ENCODE data around the gene PAX5.

Gene PAX5

DNA sequence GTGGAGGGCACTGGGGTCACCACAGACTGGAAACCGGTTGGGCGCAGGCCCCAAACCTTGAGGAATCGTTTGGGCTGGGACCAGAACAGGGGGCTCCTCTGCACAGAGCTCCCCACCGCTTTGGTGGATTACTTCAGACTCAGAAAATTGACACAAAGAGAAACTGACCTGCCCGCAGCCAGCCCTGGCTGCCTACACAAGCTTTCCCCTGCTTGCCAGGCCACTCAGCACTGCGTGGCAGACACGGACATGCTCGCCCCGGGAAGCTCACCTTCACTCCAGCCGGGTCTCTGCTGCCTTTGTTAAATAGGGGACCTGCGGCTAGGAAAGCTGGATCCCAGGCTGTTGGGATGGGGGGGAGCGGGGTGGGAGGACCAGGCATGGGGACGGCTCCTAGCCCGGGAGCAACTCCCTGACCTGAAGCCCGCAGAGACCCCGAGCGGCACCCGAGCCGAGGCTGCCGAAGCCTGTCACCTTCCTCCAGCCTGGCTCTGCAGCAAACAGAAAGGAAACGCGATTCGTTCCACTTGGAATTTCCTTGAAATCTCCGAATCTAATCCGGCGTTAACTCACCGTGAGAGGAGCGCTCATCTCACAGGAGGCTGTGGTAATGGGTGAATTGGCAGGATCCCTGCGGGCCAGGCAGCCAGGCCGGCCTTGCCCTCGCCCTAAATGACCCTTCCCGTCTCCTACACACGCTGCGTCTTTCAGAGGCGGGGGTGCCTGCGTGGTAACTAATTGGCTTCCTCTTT, 8.8 kb downstream of the PAX5 start:
- peak; percentile 23 for DNase-seq (ENCODE audit: low read depth, low spot score)

GRCh38 chr9:37017546-37017945, 16.5 kb downstream of the PAX5 start:
- no peak for DNase-seq (ENCODE audit: low read depth, low spot score)

DNA sequence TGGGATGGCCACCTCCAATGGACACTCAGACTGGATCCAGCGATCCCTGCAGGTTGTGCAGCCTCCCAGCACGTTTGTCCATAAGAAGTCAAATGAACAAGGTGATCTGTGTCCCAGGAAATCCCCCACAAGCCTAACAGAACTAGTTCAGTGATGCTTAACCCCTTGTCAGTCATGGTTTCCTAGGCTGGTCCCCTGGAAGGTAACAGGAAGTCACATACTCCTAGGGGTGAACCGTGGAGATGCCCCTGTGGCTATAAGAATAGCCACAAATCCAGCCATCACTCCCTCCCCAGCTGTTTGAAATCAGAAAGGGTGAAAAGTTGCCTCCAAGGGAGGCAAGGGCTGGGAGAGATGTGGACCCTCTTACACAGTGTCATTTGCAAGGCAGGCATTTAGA, 22.5 kb downstream of the PAX5 start:
- no peak for DNase-seq (ENCODE audit: low read depth, low spot score)

DNA sequence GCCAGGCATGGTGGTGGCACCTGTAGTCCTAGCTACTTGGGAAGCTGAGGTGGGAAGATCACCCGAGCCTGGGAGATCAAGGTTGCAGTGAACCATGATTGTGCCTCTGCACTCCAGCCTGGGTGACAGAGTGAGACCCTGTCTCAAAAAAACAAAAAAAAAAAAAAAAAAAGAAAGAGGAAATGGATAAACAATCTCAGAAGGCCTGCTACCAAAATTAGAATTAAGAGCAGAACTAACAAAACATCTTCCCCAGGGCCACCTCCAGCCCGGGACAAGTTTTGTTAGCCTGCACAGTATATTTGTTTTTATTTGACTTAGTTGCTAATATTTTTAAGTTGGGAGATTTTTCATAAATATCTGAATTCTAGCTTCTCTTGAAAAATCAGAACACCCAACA, 23.1 kb downstream of the PAX5 start:
- DNase-seq (ENCODE audit: low read depth, low spot score): no peak

DNA sequence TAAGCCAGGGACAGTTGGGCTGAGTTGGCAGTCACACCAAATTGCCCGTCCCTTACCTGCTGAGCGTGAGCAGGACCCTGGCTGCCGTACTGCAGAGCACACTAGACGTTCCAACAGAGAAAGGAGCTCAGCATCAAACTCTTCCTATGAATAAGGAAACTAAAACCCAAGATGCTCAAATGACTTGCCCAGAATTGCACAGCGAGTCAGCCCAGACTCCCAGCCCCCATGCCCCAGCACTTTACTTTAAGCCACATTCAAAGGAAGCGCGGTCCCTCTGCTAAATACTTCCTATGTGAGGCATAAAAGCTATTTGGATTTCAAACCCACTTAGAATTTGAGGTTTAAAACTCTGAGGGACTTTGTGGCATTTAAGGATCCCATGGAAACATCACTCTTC, 23.9 kb downstream of the PAX5 start:
- no peak for DNase-seq (ENCODE audit: low read depth, low spot score)

DNA sequence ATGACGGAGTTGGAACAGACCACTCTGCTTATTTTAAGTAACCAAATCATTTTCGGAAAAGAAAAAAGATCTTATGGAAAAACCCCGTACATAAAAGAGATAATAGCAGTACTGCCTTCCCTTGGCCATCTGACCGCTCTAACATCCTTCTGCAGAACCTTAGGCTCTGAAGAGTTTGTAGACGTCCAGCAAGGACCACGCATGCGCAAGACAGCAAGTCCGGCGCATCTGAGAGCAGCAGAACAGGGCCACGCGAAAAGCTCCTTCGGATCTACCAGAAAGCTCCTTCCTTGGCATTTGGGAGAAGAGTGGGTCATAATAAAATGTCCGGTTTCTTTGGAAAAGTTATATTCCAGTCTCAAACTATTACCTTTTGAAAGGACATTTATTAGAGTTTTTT, 26.8 kb downstream of the PAX5 start:
- no peak for DNase-seq (ENCODE audit: low read depth, low spot score)

- DNase-seq (ENCODE audit: low read depth, low spot score): no peak
These were observed 28.4 kb downstream of the PAX5 start for GRCh38 chr9:37005517-37006140.

DNA sequence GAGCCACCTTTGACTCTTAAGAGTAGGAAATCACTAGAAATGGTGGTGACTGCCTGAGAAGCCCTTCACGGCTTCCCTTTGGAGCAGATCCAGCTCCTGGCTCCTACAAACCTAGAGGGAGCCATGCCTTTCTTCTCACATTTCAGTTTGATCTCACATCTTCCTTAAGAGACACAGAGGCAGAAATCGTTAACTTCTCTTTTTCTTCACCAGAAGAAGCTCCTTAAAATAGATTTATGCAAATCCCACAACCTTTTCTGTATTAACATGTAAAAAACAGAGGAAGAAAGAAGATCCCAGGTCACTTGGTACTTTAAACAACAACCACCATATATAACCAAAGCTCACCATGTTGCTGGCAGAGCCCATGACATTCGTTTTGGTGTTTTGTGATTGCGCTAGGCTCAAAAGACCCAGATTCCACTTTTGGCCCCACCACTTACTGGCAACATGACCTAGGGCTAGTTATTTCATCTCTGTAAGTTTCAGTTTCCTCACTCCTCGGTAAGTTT, 29.6 kb downstream of the PAX5 start:
- DNase-seq (ENCODE audit: low read depth, low spot score): no peak

DNA sequence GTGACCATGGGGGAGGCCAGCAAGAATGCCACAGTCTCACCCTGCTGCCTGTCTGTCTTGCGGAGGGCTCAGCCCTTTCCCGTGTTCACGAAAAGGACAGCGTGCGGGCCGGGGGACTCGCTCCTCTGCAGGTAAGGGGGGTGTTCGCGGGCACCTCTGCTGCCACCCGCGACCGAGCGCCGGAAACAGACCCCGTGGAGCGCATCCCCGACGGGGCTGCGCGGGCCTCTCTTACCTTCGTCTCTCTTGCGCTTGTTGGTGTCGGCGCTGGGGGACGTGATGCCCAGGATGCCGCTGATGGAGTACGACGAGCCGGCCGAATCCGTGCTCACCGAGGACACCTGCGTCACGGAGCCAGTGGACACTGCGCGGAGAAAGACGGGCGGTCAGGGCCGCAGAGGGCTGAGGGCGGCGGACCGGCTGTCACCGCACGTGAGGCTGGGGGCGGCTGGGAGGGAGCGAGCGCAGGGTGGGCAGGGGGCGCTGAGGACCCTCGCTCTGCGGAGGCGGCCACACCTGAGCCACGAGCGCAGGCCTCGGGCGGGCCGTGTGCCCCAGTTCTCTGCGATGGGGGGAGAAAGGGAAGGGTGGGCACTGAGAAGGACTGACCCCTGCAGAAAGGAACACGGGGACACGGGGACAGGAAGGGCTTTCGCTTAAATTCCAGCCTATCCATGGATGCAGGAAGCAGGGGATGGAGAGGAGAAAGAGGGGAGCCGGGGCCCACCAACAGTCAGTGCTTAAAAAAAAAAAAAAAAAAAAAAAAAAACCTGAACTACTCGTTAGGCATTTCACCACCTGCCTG, 31.5 kb downstream of the PAX5 start:
- DNase-seq (ENCODE audit: low read depth, low spot score): no peak

DNA sequence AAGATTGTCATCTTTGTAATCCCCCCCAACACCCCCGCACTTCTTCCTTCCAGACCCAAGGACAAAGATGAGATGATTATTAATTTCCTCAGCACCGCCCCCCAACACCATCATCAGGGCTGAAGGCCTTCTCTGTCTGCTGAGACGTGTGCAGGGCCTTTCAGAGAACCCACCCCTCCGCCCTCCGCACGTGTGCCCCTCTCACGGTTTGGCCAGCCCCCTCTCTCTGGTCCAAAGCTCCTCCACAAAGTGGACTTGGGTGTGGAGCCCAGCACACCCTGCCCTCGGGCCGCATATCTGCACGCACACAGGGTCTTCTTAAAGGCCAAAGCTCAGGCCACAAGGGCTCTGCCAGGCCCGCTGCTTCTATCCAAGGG, 32.0 kb downstream of the PAX5 start:
- DNase-seq (ENCODE audit: low read depth, low spot score): no peak

DNA sequence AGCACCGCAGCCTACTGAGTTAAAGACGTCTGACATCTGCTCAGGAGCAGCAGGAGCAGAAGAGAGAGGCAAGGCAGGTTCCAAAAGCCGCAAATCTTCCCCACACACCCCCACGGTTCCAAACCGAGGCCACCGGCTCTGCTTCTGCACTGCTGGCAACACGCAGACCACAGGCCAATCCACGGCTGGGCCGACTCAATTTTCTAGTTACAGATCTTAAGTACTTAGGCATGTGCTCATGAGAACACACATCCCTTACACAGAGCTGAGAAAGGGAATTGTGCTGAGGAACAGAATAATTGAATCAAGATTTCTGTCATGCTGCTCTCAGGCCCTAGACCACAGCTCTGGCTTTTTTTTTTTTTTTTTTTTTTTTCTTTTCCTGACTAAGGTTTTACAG, 32.6 kb downstream of the PAX5 start:
- DNase-seq (ENCODE audit: low read depth, low spot score): no peak

DNA sequence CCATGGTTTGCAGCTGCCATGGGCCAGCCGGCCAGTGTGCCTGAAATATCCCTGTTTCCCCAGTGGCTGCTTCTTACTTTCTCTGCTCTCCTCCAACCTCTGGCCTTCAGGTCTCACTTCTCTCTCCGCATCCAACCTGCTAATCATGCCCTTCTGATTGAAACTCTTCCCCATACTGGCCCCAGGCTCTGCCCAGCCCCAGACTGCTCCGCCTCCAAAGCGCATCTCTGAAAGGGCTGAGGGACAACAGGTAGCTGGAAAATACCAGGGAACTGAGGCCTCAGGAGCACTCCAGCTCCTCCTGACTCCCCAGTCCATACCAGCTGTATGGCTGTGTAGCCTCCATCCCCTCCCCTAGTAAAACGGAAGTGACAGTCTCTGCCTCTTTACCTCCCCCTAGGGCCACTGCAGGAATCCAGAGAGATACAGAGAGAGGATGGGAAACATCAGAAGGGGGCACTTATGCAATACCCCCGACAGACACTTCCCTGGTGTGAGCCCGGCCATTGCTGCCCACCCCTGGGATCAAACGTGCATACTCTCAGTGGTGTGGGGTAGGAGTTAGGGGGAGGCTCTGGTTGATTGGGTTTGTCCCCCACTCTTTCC, 34.2 kb downstream of the PAX5 start:
- no peak for DNase-seq (ENCODE audit: low read depth, low spot score)

- DNase-seq (ENCODE audit: low read depth, low spot score): peak; percentile 64
These were observed 36.7 kb downstream of the PAX5 start for GRCh38 chr9:36997414-36997813.

DNA sequence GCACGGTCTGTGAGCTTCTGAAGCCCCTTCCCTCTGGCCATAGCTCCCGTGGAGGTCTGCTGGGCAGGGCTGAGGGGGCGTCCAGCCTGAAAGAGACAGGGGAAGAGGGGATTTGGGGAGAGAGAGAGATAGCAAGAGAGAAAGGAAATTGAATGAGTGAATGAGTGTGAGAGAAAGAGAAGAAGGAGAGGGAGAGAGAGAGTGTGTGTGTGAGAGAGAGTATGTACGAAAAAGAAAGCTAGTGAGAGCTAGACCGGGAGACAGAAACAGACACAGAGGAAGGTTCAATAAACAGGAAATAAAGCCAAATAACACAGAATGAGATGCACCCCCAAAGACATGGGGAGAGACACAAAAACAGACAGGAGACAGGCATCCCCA, 37.4 kb downstream of the PAX5 start:
- DNase-seq (ENCODE audit: low read depth, low spot score): no peak

- DNase-seq (ENCODE audit: low read depth, low spot score): peak; percentile 81
These were observed 38.0 kb downstream of the PAX5 start for GRCh38 chr9:36995927-36996705.

- no peak for DNase-seq (ENCODE audit: low read depth, low spot score)
These were observed 39.9 kb downstream of the PAX5 start for GRCh38 chr9:36993933-36994764.

GRCh38 chr9:36992501-36993316, 41.4 kb downstream of the PAX5 start:
- DNase-seq (ENCODE audit: low read depth, low spot score): no peak

DNA sequence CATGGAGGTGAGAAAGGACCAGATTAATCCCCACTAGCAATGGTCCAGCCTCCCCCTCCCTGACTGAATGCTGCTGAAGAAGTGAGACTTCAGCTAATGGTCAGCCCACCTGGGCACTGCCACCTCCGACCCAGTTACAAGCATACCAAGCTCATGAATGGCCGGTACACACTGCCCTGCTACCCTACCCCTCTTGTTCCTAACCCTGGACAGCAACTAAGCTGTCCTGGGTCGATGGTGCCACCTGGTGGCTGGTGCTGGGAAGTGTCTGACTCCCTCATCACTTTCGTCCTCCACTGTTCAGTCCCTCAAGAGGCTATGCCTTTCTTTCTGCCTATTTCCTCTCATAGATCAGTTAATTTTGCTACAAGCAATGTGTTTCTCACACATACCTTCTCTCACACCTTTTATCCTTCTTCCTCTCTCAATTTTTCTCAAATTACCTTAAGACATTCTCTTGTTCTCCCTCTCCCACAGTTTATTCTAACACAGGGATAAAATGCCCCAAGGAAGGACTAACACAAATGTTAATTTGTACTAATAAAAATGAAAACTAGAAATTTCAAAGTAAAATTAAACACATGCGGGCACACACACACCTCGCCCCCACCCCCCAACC, 42.4 kb downstream of the PAX5 start:
- peak; percentile 47 for DNase-seq (ENCODE audit: low read depth, low spot score)

GRCh38 chr9:36988848-36989247, 45.2 kb downstream of the PAX5 start:
- DNase-seq (ENCODE audit: low read depth, low spot score): no peak

All from astrocyte of the hippocampus (primary cell).